ENCODE results near the gene RDH5.

DNA sequence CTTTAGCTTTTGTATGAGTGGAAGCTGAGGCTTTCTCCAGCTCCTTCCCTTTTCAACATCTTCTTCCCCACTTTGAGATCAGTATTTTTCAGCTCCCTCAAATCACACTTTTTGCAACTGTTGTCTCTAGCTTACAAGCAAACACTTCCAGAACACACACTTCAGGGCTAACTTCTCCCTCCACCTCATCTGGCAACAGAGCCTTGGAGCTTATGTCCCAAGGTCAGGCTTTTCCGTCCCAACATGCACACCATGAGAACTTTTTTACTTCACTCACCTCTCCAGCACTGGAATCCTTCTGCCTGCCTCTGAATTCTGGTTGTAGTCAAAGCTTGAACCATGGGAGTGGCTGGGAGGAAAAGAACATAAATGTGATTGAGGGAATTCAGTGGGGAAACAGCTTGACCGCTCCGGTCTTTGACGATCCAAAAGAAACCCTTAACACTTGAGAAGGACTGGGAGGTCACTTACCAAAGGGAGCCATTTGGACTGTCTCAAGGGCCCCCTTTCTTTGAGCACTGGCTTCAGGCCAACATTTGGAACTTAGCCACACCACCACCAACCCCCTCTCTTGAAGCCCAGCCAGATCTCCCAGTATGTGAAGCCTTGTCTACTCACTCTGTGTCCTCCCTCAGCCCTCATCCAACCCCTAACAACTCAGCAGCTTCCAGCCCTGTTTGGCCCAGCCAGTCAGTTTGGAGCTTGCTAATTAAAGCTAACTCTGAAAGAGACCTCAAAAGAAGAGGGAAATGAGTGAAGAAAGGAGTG, 8.2 kb upstream of the RDH5 start:
- TF ChIP-seq, protein P1, sequence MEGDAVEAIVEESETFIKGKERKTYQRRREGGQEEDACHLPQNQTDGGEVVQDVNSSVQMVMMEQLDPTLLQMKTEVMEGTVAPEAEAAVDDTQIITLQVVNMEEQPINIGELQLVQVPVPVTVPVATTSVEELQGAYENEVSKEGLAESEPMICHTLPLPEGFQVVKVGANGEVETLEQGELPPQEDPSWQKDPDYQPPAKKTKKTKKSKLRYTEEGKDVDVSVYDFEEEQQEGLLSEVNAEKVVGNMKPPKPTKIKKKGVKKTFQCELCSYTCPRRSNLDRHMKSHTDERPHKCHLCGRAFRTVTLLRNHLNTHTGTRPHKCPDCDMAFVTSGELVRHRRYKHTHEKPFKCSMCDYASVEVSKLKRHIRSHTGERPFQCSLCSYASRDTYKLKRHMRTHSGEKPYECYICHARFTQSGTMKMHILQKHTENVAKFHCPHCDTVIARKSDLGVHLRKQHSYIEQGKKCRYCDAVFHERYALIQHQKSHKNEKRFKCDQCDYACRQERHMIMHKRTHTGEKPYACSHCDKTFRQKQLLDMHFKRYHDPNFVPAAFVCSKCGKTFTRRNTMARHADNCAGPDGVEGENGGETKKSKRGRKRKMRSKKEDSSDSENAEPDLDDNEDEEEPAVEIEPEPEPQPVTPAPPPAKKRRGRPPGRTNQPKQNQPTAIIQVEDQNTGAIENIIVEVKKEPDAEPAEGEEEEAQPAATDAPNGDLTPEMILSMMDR (IDR thresholded peaks at IDR 0.05), result no peak
- no peak for TF ChIP-seq POLR2A (IDR thresholded peaks at IDR 0.05)
